Uterus (tissue), 2 donors: Measurements from ENCODE around the gene DOK7.

Experiments
- POLR2A ChIP-seq, 2 donors: fragments of 450-650 bp; IDR thresholded peaks; one replicate each; pipeline ENCODE4 v1.6.1; 2016; ENCODE audit warnings: antibody characterized with exemption in 2 of 2, mild to moderate bottlenecking in 1 of 2, moderate library complexity in 1 of 2
- TF ChIP-seq, protein P1 (sequence below), 4 experiments: fragments of 200-600 bp in 2 of 4; fragments of 450-650 bp in 2 of 4; sonication (generic) in 2 of 4; IDR thresholded peaks; one replicate each; pipeline ENCODE4 v1.5.1; 2016 to 2019; ENCODE audit warnings: antibody characterized with exemption in 4 of 4, mild to moderate bottlenecking in 2 of 4, moderate library complexity in 1 of 4

DNA sequence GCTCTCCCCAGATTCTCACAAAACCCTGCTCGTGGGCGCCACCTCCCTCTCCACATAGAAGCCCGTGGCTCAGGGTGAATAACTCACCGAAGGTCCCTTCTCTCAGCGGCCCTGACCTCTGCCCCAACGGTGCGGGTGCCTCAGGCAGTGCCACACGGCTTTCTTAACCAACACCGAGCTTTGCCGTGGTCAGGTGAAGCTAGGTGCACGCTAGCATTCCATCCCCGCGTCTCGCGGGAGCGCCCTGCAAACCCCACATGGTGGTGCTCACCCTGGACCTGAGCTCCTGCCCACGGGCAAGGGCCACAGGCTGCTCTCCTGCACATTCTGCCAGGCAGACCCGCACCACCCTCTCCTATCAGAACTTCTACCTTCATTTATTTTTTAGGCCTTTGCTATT is 50.7 kb downstream of the DOK7 start:
- TF ChIP-seq, protein P1, sequence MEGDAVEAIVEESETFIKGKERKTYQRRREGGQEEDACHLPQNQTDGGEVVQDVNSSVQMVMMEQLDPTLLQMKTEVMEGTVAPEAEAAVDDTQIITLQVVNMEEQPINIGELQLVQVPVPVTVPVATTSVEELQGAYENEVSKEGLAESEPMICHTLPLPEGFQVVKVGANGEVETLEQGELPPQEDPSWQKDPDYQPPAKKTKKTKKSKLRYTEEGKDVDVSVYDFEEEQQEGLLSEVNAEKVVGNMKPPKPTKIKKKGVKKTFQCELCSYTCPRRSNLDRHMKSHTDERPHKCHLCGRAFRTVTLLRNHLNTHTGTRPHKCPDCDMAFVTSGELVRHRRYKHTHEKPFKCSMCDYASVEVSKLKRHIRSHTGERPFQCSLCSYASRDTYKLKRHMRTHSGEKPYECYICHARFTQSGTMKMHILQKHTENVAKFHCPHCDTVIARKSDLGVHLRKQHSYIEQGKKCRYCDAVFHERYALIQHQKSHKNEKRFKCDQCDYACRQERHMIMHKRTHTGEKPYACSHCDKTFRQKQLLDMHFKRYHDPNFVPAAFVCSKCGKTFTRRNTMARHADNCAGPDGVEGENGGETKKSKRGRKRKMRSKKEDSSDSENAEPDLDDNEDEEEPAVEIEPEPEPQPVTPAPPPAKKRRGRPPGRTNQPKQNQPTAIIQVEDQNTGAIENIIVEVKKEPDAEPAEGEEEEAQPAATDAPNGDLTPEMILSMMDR (IDR thresholded peaks at IDR 0.05), result no peak
- TF ChIP-seq POLR2A (IDR thresholded peaks at IDR 0.05), result no peak
